ENCODE results near the gene ADAP1. TPM values are rescaled to one million over a fixed set of nuclear protein-coding genes. Genes with fewer than 3 reads are reported as not detected.

Gene ADAP1
- polyA plus RNA-seq, 1 donor (not counting 4 experiments of a cell fraction or from before 2014, with no cell fraction given) = 4.3 TPM

DNA sequence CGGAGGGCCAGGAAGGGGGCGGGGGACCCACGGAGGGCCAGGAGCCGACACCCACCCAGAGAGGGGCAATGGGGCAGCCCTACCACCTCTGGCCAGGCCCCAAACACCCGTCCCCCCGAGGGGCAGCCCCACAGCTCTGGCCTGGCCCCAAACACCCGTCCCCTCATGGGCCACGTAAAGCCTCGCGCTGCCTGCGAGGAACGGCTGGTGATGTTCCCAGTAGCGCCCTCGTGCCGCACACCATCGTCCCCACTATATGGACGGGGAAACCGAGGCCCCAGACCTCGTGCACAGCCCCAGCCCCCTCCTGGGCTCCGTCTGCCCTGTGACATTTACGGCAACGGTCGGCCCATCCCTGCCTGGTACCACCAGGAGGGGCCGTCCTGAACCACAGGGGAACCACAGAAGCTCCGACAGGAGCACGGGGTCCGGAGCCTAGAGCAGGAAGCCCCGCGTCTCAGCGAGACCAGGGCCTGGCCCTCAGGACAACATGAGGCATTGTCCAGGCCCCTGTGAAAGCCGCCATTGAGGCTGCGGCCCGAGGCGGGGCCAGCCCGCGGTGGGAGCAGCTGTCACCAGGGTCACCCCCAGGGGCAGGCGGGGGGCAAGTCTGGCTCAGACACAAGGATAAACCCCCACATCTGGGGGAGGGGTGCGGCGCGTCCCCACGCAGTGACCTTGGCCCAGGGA lies 42.5 kb downstream of the ADAP1 start:
- dilution Hi-C loops (cut with MboI; ENCODE audit: extremely low pct_ligation_motif_present, low sequenced_read_pairs) = no loop called here
- Histone ChIP-seq H3K79me2 (ENCODE audit: control insufficient read depth, insufficient read depth, low read length) (no peaks in the 10 kb centered on the region), H3K36me3 (ENCODE audit: control insufficient read depth in 2 of 2, extremely low read depth in 1 of 2, insufficient read depth in 2 of 2, low read length in 2 of 2) (no peaks in the 10 kb centered on the region), H3K4me3 (ENCODE audit: control insufficient read depth in 2 of 3, extremely low read depth in 1 of 3, insufficient read depth in 2 of 3, low read depth in 1 of 3, low read length in 3 of 3) (no peak overlapping the region), H3K4me1 (ENCODE audit: control insufficient read depth, extremely low read depth, insufficient read depth, low read length) (peaks cover 19% of the 10 kb centered on the region), H3K27me3 (ENCODE audit: control insufficient read depth, extremely low read depth, insufficient read depth, low read length) (peaks cover 7% of the 10 kb centered on the region), H3K27ac (ENCODE audit: control insufficient read depth, insufficient read depth, low read length) (no peak overlapping the region), H4K20me1 (ENCODE audit: control insufficient read depth, extremely low read depth, insufficient read depth, low read length) (no peaks in the 10 kb centered on the region), H3K9ac (ENCODE audit: control insufficient read depth, extremely low read depth, insufficient read depth, low read length) (no peak overlapping the region), H2AFZ (ENCODE audit: control insufficient read depth, low read length) (no peak overlapping the region), H3K4me2 (ENCODE audit: control insufficient read depth, extremely low read depth, insufficient read depth, low read depth, low read length) (no peak overlapping the region), H3K9me3 (ENCODE audit: control insufficient read depth, low read depth, low read length) (no peaks in the 10 kb centered on the region), H3K9me1 (ENCODE audit: control insufficient read depth, extremely low read depth, insufficient read depth, low read length) (no peaks in the 10 kb centered on the region)
- TF ChIP-seq, protein P1, sequence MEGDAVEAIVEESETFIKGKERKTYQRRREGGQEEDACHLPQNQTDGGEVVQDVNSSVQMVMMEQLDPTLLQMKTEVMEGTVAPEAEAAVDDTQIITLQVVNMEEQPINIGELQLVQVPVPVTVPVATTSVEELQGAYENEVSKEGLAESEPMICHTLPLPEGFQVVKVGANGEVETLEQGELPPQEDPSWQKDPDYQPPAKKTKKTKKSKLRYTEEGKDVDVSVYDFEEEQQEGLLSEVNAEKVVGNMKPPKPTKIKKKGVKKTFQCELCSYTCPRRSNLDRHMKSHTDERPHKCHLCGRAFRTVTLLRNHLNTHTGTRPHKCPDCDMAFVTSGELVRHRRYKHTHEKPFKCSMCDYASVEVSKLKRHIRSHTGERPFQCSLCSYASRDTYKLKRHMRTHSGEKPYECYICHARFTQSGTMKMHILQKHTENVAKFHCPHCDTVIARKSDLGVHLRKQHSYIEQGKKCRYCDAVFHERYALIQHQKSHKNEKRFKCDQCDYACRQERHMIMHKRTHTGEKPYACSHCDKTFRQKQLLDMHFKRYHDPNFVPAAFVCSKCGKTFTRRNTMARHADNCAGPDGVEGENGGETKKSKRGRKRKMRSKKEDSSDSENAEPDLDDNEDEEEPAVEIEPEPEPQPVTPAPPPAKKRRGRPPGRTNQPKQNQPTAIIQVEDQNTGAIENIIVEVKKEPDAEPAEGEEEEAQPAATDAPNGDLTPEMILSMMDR (optimal IDR thresholded peaks at IDR 0.05 in 1 of 3, IDR thresholded peaks at IDR 0.05 in 1 of 3, conservative IDR thresholded peaks at IDR 0.05 in 1 of 3; ENCODE audit: extremely low read depth in 1 of 3, insufficient read depth in 2 of 3, low read length in 3 of 3) = no peak
- no peak for TF ChIP-seq EZH2 (IDR thresholded peaks at IDR 0.05; ENCODE audit: low read length)
- no peak for DNase-seq (ENCODE audit: low read depth, low spot score)
- FAIRE-seq = no peak

DNA sequence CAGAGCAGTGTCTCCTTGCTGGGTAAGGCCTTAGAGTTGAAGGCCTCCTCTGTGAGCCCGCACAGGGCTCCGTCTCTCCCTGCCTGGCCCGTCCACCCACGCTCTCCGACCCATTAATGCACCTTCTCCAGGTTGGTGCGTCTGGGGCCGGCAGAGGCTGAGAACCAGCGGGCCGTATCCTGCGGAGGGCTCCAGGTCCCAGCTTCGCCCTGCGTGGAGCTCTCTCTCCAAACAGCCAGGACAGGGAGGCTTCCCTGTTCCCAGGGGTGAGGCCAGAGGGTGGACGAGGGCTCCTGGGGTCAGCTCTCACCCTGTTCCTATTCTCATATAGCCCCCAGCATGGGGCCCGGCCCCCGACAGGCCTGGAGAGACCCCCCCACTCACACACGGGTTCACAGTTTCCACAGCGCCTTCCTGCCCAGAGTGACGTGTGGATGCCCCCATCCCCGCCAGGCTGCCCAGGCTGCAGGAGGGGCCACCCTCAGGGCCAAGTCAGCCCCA lies 43.5 kb downstream of the ADAP1 start:
- Histone ChIP-seq H3K9me1 (ENCODE audit: control insufficient read depth, extremely low read depth, insufficient read depth, low read length) (no peaks in the 10 kb centered on the region), H3K79me2 (ENCODE audit: control insufficient read depth, insufficient read depth, low read length) (no peaks in the 10 kb centered on the region), H2AFZ (ENCODE audit: control insufficient read depth, low read length) (no peak overlapping the region), H3K4me3 (ENCODE audit: control insufficient read depth in 2 of 3, extremely low read depth in 1 of 3, insufficient read depth in 2 of 3, low read depth in 1 of 3, low read length in 3 of 3) (no peak overlapping the region), H3K27me3 (ENCODE audit: control insufficient read depth, extremely low read depth, insufficient read depth, low read length) (peaks cover 4% of the 10 kb centered on the region), H3K9me3 (ENCODE audit: control insufficient read depth, low read depth, low read length) (no peaks in the 10 kb centered on the region), H3K9ac (ENCODE audit: control insufficient read depth, extremely low read depth, insufficient read depth, low read length) (no peak overlapping the region), H3K4me2 (ENCODE audit: control insufficient read depth, extremely low read depth, insufficient read depth, low read depth, low read length) (no peak overlapping the region), H4K20me1 (ENCODE audit: control insufficient read depth, extremely low read depth, insufficient read depth, low read length) (no peaks in the 10 kb centered on the region), H3K4me1 (ENCODE audit: control insufficient read depth, extremely low read depth, insufficient read depth, low read length) (peaks cover 13% of the 10 kb centered on the region), H3K27ac (ENCODE audit: control insufficient read depth, insufficient read depth, low read length) (no peak overlapping the region), H3K36me3 (ENCODE audit: control insufficient read depth in 2 of 2, extremely low read depth in 1 of 2, insufficient read depth in 2 of 2, low read length in 2 of 2) (no peaks in the 10 kb centered on the region)
- FAIRE-seq = no peak
- DNase-seq (ENCODE audit: low read depth, low spot score) = no peak
- TF ChIP-seq, protein P1 (optimal IDR thresholded peaks at IDR 0.05 in 1 of 3, IDR thresholded peaks at IDR 0.05 in 1 of 3, conservative IDR thresholded peaks at IDR 0.05 in 1 of 3; ENCODE audit: extremely low read depth in 1 of 3, insufficient read depth in 2 of 3, low read length in 3 of 3) = no peak
- no peak for TF ChIP-seq EZH2 (IDR thresholded peaks at IDR 0.05; ENCODE audit: low read length)
- dilution Hi-C loops (cut with MboI; ENCODE audit: extremely low pct_ligation_motif_present, low sequenced_read_pairs) = no loop called here

Measured in keratinocyte (primary cell).